ENCODE results near the gene TPPP3. TPM values are rescaled to one million over a fixed set of nuclear protein-coding genes. Genes with fewer than 3 reads are reported as not detected.

The TPPP3 gene
- polyA plus RNA-seq, 6 donors from 2014 or later = not detected

- H3K9me3 Mint-ChIP-seq = no peaks in the 10 kb centered on the region
- peaks cover 10 to 21% (median 14%) of the 10 kb centered on the region in 3 donors for H3K4me1 Mint-ChIP-seq
- no peak overlapping the region for H3K27ac Mint-ChIP-seq
- peaks cover 20 to 48% (median 43%) of the 10 kb centered on the region in 3 donors for H3K27me3 Mint-ChIP-seq
- DNase-seq = no peak
- no peaks in the 10 kb centered on the region for H3K36me3 Mint-ChIP-seq
- no peak for ATAC-seq (ENCODE audit: low read depth in 2 of 2)
- H3K4me3 Mint-ChIP-seq = peak overlapping the region in 1 of 8 donors; percentile 19
Measured at GRCh38 chr16:67397036-67397801, 3.9 kb upstream of the TPPP3 start.

- no peaks in the 10 kb centered on the region for H3K36me3 Mint-ChIP-seq
- no peak overlapping the region for H3K27ac Mint-ChIP-seq
- H3K9me3 Mint-ChIP-seq = no peaks in the 10 kb centered on the region
- DNase-seq (no peak), ATAC-seq (ENCODE audit: low read depth in 2 of 2) (no peak)
- peaks cover 10 to 21% (median 19%) of the 10 kb centered on the region in 3 donors for H3K4me1 Mint-ChIP-seq
- H3K4me3 Mint-ChIP-seq = no peak overlapping the region
- peaks cover 16 to 50% (median 44%) of the 10 kb centered on the region in 3 donors for H3K27me3 Mint-ChIP-seq
Measured at GRCh38 chr16:67396159-67397035, 3.1 kb upstream of the TPPP3 start.

DNA sequence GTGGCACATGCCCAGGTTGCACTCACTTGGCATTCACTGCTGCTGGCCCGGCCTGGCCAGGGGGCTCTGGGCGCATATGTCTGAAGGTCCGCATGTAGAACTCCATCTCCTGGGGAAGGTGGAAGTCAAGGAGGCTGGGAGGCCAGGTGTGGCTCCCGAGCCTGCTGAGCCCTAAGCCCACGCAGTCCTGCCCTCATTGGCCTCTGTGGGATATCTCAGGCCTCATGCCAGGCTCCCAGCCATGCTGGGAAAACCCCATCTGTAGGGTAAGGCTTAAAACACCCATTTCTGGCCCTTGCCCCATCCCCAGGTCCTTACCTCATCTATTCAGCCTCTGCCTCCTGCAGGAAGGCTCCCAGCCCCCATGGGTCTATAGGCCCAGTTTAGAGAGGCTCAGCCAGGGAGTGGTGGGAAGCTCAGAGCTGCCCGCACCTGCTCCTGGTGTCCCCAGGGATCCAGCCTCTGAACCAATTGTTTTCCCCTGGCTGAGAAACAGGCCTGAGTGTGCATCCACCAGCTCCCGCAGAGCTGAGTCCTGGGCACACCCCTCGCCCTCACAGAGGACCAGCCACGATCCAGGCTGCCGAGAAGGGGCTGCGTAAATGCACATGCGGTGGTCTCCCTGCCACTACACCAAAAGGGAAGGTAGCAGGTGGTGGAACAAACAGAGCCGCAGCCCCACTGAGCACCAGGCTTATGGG, 2.3 kb upstream of the TPPP3 start:
- H3K9me3 Mint-ChIP-seq = no peaks in the 10 kb centered on the region
- peak overlapping the region in 1 of 6 donors; percentile 59 for H3K27ac Mint-ChIP-seq
- DNase-seq (no peak), ATAC-seq (ENCODE audit: low read depth in 2 of 2) (no peak)
- peak overlapping the region in 4 of 8 donors; percentile 19 to 73 (median 38) for H3K4me3 Mint-ChIP-seq
- no peaks in the 10 kb centered on the region for H3K36me3 Mint-ChIP-seq
- peaks cover 16 to 58% (median 47%) of the 10 kb centered on the region in 3 donors for H3K27me3 Mint-ChIP-seq
- peaks cover 13 to 29% (median 24%) of the 10 kb centered on the region in 3 donors for H3K4me1 Mint-ChIP-seq

DNA sequence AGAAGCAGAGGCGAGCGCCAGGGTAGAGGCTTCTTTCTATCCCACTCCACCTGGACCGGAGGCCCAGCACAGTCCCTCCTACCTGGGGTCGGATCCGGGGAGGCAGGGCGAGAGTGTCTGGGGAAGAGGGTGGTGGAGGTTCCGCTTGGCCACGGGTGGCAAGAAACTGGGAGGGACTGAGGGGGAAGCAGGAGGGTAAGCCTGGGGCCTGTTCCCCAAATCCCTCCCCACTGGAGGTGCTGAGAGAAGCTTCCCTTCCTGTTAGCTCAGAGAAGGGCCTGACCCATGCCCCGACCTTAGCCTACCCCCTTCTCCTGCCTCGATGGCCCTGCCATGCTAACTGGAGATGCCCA, 1.8 kb upstream of the TPPP3 start:
- no peaks in the 10 kb centered on the region for H3K36me3 Mint-ChIP-seq
- H3K27me3 Mint-ChIP-seq = peaks cover 16 to 62% (median 47%) of the 10 kb centered on the region in 3 donors

DNA sequence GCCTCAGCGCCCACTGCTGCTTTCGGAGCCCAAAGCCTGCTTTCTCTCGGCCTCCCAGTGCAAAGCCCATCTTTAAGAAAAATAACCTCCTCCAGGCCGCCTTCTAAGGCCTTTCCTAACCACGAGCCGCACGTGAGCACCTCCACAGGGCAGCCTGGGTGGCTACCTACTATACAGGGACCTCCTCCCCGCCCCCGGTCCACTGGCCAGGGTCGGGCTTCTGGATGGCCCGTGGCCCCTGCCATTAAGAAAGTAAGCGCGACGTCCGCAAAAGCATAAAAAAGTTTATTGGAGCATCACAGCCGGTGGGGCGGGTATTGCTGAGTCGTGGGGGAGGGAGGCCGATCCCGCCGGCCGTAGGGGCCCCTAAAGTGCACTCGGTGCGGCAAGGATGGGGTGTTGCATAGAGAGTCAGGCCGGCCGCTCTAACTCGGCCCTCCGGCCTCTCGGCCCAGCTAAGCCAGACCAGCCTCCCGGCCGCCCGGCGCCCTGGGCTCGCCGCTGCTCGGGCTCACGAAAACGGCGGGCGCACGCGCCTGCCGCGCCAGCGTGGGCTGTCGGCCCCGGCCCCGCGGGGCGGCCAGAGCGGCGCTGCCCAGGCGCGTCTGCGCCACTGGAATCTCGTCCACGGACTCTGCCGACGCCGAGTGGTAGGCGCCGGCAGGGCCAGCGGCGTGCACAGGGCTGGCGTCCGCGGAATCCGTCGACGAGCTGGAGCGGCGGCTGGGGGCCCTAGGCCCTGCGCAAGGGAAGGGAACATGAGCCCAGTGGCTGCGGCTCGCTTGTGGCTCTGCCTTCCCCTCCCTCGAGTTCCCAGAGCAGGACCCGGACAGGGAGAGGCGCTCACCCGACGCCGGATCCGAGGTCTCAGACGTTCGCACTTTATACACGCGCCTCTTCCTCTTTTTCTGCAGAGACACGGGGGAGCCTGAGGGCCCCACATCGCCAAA, 1.1 kb upstream of the TPPP3 start:
- H3K27me3 Mint-ChIP-seq = peaks cover 16 to 62% (median 47%) of the 10 kb centered on the region in 3 donors
- DNase-seq = peak; percentile 27
- H3K4me3 Mint-ChIP-seq = peak overlapping the region; percentile 44 to 91 (median 85)
- no peaks in the 10 kb centered on the region for H3K9me3 Mint-ChIP-seq
- ATAC-seq (ENCODE audit: low read depth in 2 of 2) = peak; percentile 61 to 67
- H3K36me3 Mint-ChIP-seq = no peaks in the 10 kb centered on the region
- H3K27ac Mint-ChIP-seq = peak overlapping the region in 3 of 6 donors; percentile 72 to 97 (median 83)
- peaks cover 21 to 35% (median 33%) of the 10 kb centered on the region in 3 donors for H3K4me1 Mint-ChIP-seq

More for the DNA sequence above, 1.8 kb upstream of the TPPP3 start:
- Mint-ChIP-seq H3K4me3 (peak overlapping the region; percentile 20 to 73 (median 56)), H3K9me3 (no peaks in the 10 kb centered on the region), H3K4me1 (peaks cover 18 to 34% (median 30%) of the 10 kb centered on the region in 3 donors), H3K27ac (no peak overlapping the region)
- DNase-seq (no peak), ATAC-seq (ENCODE audit: low read depth in 2 of 2) (no peak)

DNA sequence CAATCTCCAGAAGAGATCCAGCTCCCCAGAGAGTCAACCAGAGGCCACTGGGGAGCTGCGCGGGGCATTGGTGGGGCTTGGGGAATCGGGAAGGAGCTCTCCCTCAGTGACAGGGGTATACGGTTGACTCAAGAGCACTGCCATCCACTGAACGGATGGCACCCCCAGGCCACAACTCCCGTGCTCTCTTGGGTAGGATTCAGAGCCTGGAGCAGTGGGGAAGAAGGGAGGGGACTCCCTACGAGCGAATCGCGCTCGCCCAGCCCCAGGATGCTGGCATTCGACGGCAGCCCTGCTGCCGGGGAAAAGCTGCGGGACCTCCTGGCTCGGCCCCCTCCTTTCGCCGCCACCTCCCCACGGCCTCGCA, 473 bp upstream of the TPPP3 start:
- Mint-ChIP-seq H3K27me3 (peaks cover 16 to 62% (median 47%) of the 10 kb centered on the region in 3 donors), H3K27ac (peak overlapping the region in 2 of 6 donors; percentile 72 to 97), H3K9me3 (no peaks in the 10 kb centered on the region), H3K4me3 (peak overlapping the region; percentile 44 to 91 (median 85)), H3K4me1 (peaks cover 22 to 35% (median 33%) of the 10 kb centered on the region in 3 donors), H3K36me3 (no peaks in the 10 kb centered on the region)
- DNase-seq (no peak), ATAC-seq (ENCODE audit: low read depth in 2 of 2) (no peak)

DNA sequence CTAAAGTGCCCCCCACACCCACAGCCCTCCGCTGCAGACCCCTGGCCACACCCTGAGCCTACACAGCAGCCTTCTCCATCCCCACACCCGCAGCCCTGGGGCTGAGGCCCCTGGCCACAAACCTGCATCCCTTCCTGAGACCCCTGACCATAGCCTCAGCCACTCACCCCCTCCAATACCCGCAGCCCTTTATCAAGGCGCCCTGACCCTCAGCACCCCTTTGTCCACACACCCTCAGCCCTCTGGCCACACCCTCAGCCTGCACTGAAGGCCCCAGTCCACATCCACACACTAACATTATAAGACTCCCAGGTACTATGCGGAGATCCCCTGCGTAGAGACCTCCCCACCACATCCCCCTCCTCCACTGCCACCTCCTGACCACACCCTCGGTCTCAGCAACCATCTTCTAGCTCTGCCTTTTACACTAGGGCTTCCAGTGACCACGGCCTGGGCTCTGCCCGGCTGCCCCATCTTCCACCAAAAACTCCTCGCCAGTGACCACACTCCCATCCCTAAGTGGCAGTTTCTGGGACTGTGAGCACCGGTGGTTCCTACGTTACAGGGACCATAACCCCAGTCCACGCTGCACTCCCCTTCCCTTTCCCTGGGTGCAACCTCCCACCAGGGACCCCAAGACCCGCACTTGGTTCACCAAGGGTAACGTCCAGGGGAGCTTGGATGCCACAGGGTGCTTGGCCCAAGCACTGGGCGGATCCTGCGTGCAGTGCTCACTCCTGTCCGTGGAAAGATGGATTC, 818 bp downstream of the TPPP3 start:
- peak overlapping the region in 2 of 6 donors; percentile 48 to 71 for H3K27ac Mint-ChIP-seq
- ATAC-seq (ENCODE audit: low read depth in 2 of 2) = no peak
- peaks cover 22 to 35% (median 33%) of the 10 kb centered on the region in 3 donors for H3K4me1 Mint-ChIP-seq
- H3K4me3 Mint-ChIP-seq = peak overlapping the region in 6 of 8 donors; percentile 25 to 87 (median 47)
- peaks cover 16 to 56% (median 41%) of the 10 kb centered on the region in 3 donors for H3K27me3 Mint-ChIP-seq
- DNase-seq = no peak
- H3K9me3 Mint-ChIP-seq = no peaks in the 10 kb centered on the region
- H3K36me3 Mint-ChIP-seq = no peaks in the 10 kb centered on the region

DNA sequence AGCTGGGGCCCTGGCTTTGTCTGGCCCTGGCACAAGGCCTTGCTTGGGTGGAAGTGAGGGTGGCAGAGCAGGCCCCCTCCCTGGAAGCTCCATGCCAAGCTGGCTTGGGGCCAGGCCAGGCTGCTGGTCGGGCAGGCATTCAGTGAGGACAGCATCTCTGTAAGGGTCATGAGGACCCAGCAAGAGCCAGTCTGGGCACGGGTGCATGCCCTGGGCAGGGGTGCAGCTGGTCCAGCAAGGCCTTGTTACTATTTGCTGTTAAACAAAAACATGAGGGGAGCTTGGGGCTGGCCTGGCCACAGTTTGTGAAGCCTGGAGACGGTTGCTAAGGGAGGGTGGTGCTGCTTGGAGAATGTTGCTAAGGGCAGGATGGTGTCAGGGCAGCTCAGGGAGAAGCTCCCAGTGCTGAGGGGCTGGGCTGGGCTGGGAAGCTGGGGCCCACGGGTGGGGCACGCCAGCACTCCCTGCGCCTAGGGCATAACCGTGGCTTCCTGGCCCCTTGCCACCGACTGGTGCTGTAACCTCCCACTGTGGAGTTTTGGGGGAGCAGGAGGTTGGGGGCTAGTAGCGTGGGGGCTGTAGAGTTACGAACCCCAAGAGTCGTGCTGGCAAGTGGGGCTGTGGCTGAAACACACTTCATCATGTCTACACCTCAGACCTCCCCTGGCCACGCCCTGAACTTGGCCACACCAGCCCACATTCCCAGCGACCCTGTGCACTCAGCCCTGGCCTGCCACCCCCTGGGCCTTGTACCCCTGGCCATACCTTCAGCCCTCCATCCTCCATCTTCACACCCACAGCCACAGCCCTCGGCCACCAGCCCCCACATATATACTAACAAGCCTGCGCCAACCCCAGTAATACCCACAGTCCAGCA, 1.6 kb downstream of the TPPP3 start:
- DNase-seq = no peak
- peak overlapping the region in 4 of 6 donors; percentile 33 to 71 (median 42) for H3K27ac Mint-ChIP-seq

GRCh38 chr16:67390816-67391423, 2.4 kb downstream of the TPPP3 start:
- H3K27ac Mint-ChIP-seq = peak overlapping the region in 3 of 6 donors; percentile 33 to 78 (median 75)
- no peak overlapping the region for H3K4me3 Mint-ChIP-seq
- H3K9me3 Mint-ChIP-seq = no peaks in the 10 kb centered on the region
- DNase-seq (no peak), ATAC-seq (ENCODE audit: low read depth in 2 of 2) (no peak)
- H3K27me3 Mint-ChIP-seq = peaks cover 16 to 55% (median 41%) of the 10 kb centered on the region in 3 donors
- peaks cover 22 to 35% (median 33%) of the 10 kb centered on the region in 3 donors for H3K4me1 Mint-ChIP-seq
- H3K36me3 Mint-ChIP-seq = no peaks in the 10 kb centered on the region

More for the DNA sequence above, 1.6 kb downstream of the TPPP3 start:
- no peak for ATAC-seq (ENCODE audit: low read depth in 2 of 2)
- H3K36me3 Mint-ChIP-seq = no peaks in the 10 kb centered on the region
- no peaks in the 10 kb centered on the region for H3K9me3 Mint-ChIP-seq
- peak overlapping the region in 7 of 8 donors; percentile 15 to 76 (median 42) for H3K4me3 Mint-ChIP-seq
- H3K27me3 Mint-ChIP-seq = peaks cover 16 to 56% (median 41%) of the 10 kb centered on the region in 3 donors
- H3K4me1 Mint-ChIP-seq = peaks cover 22 to 35% (median 33%) of the 10 kb centered on the region in 3 donors

DNA sequence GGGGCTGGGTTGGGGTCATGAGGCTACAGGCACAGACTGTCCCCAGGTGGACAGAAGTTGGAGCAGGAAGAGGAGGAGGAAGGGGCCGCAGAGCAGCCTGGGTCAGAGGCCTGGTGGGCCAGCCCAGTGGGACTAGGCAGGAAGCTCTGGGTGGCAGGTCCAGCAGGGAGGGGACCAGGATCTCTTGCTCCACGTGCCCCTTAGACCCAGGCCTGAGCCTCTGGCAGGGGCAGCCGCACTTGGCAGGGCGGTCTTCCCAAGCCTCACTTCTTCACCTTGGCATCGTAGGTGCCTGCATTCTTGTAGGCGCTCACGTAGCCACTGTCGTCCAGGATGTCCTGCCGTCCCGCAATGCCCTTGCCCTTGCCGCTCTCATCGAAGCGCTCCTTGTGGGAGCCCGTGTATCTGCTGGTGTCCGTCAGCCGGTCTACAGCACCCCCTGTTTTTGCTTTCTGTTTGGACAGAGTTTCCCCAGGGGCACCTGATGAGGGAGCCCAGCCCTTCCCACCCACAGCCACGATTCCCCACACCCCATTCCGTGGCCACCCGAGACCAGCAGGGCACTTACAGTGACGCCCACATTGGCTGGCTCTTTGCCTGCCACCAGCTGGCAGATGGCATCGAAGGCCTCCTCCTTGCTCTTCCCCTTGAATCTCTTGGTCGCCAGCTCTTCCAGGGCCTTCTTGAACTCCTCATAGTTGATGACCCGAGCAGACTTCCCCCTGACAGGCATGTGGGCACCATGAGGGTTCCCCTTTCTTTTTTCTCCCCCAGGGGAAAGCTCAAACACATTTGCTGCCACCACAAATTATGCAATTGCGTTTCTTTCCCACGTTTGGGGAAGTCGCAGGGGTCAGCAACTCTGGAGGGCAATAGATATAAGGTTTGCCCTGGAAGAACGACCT, 3.1 kb downstream of the TPPP3 start:
- Mint-ChIP-seq H3K4me1 (peaks cover 22 to 34% (median 33%) of the 10 kb centered on the region in 3 donors), H3K27me3 (peaks cover 13 to 48% (median 33%) of the 10 kb centered on the region in 3 donors), H3K27ac (peak overlapping the region in 4 of 6 donors; percentile 64 to 95 (median 74)), H3K36me3 (no peaks in the 10 kb centered on the region), H3K9me3 (no peaks in the 10 kb centered on the region), H3K4me3 (peak overlapping the region in 3 of 8 donors; percentile 10 to 67 (median 31))
- no peak for DNase-seq
- peak; percentile 25 to 28 for ATAC-seq (ENCODE audit: low read depth in 2 of 2)

Data from naive B cell (primary cell).